ENCODE data around the gene PTPN6.

- TF ChIP-seq REST (IDR thresholded peaks at IDR 0.05; ENCODE audit: low read depth, low read length), result no peak
- no peak for TF ChIP-seq CEBPZ (IDR thresholded peaks at IDR 0.05; ENCODE audit: low read depth, low read length)
Observed at GRCh38 chr12:6957151-6957701, 6.1 kb downstream of the PTPN6 start.

Data from GM12878 (cell line).